WI38 (cell line): ENCODE results near the gene CA5A.

ENCODE experiments used
- H3K4me3 ChIP-seq: 2 replicates; pipeline ENCODE4 v1.5.1; 2011; ENCODE audit warnings: low read depth, mild to moderate bottlenecking, control low read depth, low read length
- CTCF ChIP-seq: IDR thresholded peaks from 2 replicates; pipeline ENCODE4 v1.5.1; 2012; ENCODE audit warnings: low read depth, mild to moderate bottlenecking, control low read depth, low read length

The CA5A gene

DNA sequence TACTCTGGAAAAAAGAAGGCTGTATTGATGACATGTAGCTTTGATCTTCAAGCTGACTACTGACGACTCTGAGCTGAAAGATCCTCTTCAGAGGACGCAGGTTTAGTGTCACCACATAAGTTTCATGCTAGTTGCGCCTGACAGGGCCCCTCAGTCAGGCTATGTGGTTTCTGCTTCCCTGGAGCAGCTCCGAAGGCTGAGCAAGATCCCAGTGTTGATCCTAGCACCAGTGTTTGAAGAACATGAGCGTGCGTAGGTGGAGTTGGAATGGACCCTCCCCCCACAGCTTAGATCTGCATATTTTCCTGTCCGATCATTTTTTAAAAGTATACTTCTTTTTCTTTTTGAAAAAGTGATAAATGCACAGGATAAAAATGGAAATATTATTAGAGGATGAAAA lies 32.2 kb upstream of the CA5A start:
- no peak overlapping the region for H3K4me3 ChIP-seq
- no peak for TF ChIP-seq CTCF

DNA sequence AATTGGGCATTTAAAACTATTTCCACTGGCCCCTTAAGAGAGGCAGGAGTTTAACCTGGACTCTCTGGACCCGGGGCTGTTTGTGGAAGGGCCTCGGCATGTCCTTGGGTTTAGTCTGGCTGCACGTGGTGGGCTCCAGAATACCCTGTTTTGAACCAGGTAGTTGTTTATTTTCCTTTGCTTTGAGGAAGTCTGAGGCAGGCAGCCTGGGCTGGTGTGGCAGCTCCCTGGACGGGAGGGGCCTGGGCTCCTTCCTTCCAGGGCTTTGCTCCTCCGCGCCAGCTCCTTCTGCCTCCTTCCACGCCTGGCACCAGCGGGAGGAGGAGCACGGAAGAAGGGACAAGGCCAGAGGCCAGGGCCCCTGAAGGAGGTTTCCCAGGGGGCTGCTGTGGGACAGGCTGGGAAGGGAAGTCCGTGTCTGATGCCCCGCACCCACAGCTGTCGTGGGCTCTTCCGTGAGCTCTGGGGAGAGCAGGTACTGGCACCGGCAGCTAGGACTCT lies 30.4 kb upstream of the CA5A start:
- H3K4me3 ChIP-seq, result no peak overlapping the region

DNA sequence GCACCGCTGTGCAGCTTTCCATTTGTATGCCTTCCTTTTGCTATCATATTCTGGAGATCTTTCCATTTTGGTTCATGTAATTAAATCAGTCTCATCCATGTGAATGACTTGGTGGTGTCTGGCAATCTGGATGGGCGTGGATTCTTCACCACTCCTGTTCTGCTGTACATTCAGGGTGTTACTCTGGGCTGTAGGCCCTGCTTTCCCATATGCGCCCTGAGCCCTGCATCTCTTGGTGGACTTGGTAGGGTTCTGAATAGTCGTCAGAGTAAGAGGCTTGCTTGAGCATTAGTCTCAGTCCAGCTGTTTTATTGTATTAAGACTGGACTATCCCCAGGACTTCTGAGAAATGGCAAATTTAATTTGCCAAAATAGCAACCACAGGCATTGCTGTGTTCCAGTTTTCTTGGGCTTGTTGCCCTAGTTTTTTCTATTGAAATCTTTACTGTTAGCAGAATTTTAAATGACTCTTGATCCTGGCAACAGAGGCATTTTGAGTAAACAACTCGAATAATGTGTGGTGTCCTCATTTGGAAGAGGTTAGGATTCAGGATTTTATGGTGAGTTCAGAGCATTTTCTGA lies 29.8 kb upstream of the CA5A start:
- no peak for TF ChIP-seq CTCF

More for the DNA sequence above, 30.4 kb upstream of the CA5A start:
- TF ChIP-seq CTCF, result no peak

DNA sequence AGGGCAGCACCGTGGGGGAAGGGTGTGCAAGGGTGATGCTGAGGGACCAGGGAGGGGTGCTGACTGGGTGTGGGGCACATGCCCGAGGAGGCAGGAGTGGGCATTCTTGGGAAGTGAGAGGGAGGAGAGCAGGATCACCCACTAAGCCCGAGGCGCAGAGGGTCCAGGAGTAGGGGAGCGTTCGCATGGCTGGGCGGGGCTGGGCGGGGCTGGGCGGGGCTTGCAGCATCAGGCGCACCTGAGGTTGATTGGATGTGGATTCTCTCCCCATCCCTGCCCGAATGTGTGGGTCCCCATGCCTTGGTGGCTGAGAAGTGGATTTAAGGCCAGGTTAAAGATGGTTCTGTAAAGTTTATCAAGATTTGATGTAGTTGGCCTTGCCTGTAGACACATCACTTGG lies 29.1 kb upstream of the CA5A start:
- no peak overlapping the region for H3K4me3 ChIP-seq
- no peak for TF ChIP-seq CTCF

More for the DNA sequence above, 29.8 kb upstream of the CA5A start:
- no peak overlapping the region for H3K4me3 ChIP-seq

- no peak for TF ChIP-seq CTCF
- no peak overlapping the region for H3K4me3 ChIP-seq
Observed at GRCh38 chr16:87964049-87964659, 27.8 kb upstream of the CA5A start.

- TF ChIP-seq CTCF, result no peak
- no peak overlapping the region for H3K4me3 ChIP-seq
Observed at GRCh38 chr16:87963400-87963799, 27.1 kb upstream of the CA5A start.

DNA sequence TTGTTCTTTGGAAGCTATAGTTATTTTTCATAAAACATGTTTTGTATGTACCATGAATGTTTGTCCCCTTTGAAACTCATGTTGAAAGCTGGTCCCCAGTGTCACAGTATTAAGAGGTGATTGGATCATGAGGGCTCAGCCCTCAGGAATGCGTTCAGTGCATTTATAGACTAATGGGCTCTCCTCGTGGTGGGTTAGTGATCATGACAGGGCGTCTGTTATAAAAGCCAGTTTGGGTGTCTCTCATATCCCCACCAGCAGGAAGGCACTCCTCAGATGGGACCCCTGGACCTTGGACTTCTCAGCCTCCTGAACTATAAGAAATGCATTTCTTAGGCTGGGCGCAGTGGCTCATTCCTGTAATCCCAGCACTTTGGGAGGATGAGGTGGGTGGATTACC lies 25.3 kb upstream of the CA5A start:
- H3K4me3 ChIP-seq, result no peak overlapping the region
- TF ChIP-seq CTCF, result no peak
